ENCODE measurements around the gene ATP1B1. TPM values are rescaled to one million over a fixed set of nuclear protein-coding genes. Genes with fewer than 3 reads are reported as not detected.

The ATP1B1 gene
- total and polyA plus RNA-seq, 2 of the 8 experiments (the other 6 are each of a cell fraction or from before 2014, with no cell fraction given): 16.3 to 76.5 TPM

DNA sequence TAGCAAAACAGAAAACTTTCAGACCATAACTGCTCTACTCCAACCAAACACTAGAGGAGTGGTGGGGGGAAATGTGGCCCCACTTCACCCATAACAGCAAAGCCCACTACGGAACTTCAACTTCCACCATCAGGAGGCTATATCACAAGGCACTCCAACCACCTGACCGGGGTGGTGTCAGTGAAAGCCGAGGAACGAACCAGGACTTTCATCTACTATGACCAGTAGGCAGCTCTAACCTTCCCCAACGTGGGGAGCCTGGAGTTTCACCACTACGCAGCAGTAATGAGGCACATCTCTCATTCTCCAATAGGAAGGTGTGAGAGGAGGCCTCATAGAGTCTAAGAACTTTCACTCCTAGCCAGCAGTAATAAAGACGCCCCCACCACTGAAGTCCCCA lies 42.4 kb upstream of the ATP1B1 start:
- ChIA-PET POLR2A (ENCODE audit: partially characterized antibody) (no interaction called here), CTCF (ENCODE audit: partially characterized antibody) (interaction anchor here (1.4 kb wide), 1 partner anchor 8 kb away, joined by 5 read pairs; no protein-coding TSS in a partner anchor)
- no peak overlapping the region for H2BK12ac ChIP-seq (ENCODE audit: low read depth, low read length)
- no peak overlapping the region for H2AFZ ChIP-seq (ENCODE audit: low read length)
- no peak overlapping the region for H4K5ac ChIP-seq (ENCODE audit: insufficient read length, low read depth, low read length)
- no peaks in the 10 kb centered on the region for H3K79me2 ChIP-seq (ENCODE audit: control insufficient read depth in 1 of 2, insufficient read depth in 2 of 2, low read length in 2 of 2)
- no peak for FAIRE-seq
- no peak overlapping the region for H3K4me2 ChIP-seq (ENCODE audit: insufficient read depth in 1 of 2, low read depth in 2 of 2, low read length in 2 of 2)
- no peak overlapping the region for H4K91ac ChIP-seq (replicated peaks; ENCODE audit: insufficient read length, low read length)
- H3K27ac ChIP-seq (ENCODE audit: low read depth, low read length): no peak overlapping the region
- no peak overlapping the region for H2BK20ac ChIP-seq (ENCODE audit: low read length)
- no peak overlapping the region for H4K8ac ChIP-seq (ENCODE audit: extremely low read depth, insufficient read depth, low read length)
- no peaks in the 10 kb centered on the region for H3K79me1 ChIP-seq (ENCODE audit: low read depth, low read length)
- H3K23me2 ChIP-seq (ENCODE audit: low read depth, low read length): no peaks in the 10 kb centered on the region
- H3K9me3 ChIP-seq (ENCODE audit: insufficient read depth in 2 of 2, low read depth in 1 of 2, low read length in 1 of 2): peaks cover 0 to 7% of the 10 kb centered on the region in 2 experiments; a peak in 2 of 4 replicates
- H3K36me3 ChIP-seq (ENCODE audit: control insufficient read depth in 2 of 4, insufficient read depth in 4 of 4, low read length in 3 of 4): no peaks in the 10 kb centered on the region
- no peak for DNase-seq (ENCODE audit: low read depth in 1 of 2, low spot score in 2 of 2)
- no peak overlapping the region for H3K14ac ChIP-seq (ENCODE audit: insufficient read length)
- no peak overlapping the region for H3K4ac ChIP-seq (replicated peaks; ENCODE audit: insufficient read length, low read depth, low read length)
- no peak overlapping the region for H3K23ac ChIP-seq (ENCODE audit: insufficient read length)
- no peak overlapping the region for H3K18ac ChIP-seq (ENCODE audit: extremely low read depth, low read length)
- no peak overlapping the region for H3K4me3 ChIP-seq (ENCODE audit: extremely low read depth in 1 of 4, insufficient read depth in 2 of 4, low read depth in 3 of 4, low read length in 4 of 4)
- H2BK5ac ChIP-seq (ENCODE audit: low read depth, low read length): no peak overlapping the region
- no peaks in the 10 kb centered on the region for H3K27me3 ChIP-seq (replicated peaks in 1 of 4; ENCODE audit: control insufficient read depth in 3 of 4, extremely low read depth in 1 of 4, insufficient read depth in 3 of 4, low read length in 3 of 4)
- H3K56ac ChIP-seq (replicated peaks; ENCODE audit: insufficient read length, low read depth, low read length): no peak overlapping the region
- no peak overlapping the region for H2BK15ac ChIP-seq (ENCODE audit: low read length)
- H3K4me1 ChIP-seq (replicated peaks in 1 of 4; ENCODE audit: control insufficient read depth in 3 of 4, insufficient read depth in 4 of 4, low read length in 3 of 4): no peaks in the 10 kb centered on the region
- no peak overlapping the region for H3K9ac ChIP-seq (replicated peaks in 1 of 4; ENCODE audit: extremely low read depth in 1 of 4, low read depth in 3 of 4, low read length in 3 of 4)
- WGBS, 2 experiments (ENCODE audit: extremely low coverage in 1 of 2, insufficient coverage in 1 of 2, insufficient read length in 1 of 2, insufficient replicate concordance in 2 of 2, low coverage in 1 of 2, low lambda C conversion rate in 2 of 2, missing lambda C conversion rate in 1 of 2): 82% methylated on average over 7 of the region's 7 CpGs; no CpG with 5 or more reads in 1 of the 2 experiments
- H2AK5ac ChIP-seq (ENCODE audit: low read depth, low read length): no peak overlapping the region
- H4K20me1 ChIP-seq (replicated peaks in 1 of 2; ENCODE audit: control insufficient read depth in 1 of 2, insufficient read depth in 2 of 2, low read length in 2 of 2): no peaks in the 10 kb centered on the region
- H2BK120ac ChIP-seq (replicated peaks; ENCODE audit: low read depth, low read length): no peak overlapping the region
- no peak for TF ChIP-seq ATF2 (IDR thresholded peaks at IDR 0.05; ENCODE audit: low read length)
- TF ChIP-seq CBX8 (IDR thresholded peaks at IDR 0.05; ENCODE audit: borderline replicate concordance, low read depth, low read length): no peak
- TF ChIP-seq, protein P1, sequence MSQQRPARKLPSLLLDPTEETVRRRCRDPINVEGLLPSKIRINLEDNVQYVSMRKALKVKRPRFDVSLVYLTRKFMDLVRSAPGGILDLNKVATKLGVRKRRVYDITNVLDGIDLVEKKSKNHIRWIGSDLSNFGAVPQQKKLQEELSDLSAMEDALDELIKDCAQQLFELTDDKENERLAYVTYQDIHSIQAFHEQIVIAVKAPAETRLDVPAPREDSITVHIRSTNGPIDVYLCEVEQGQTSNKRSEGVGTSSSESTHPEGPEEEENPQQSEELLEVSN (IDR thresholded peaks at IDR 0.05): no peak
- no peak for TF ChIP-seq NRF1 (IDR thresholded peaks at IDR 0.05; ENCODE audit: low read depth, low read length)
- TF ChIP-seq SAP30 (IDR thresholded peaks at IDR 0.05; ENCODE audit: insufficient read depth, insufficient replicate concordance, low read length): no peak
- no peak for TF ChIP-seq CREB1 (IDR thresholded peaks at IDR 0.05)
- no peak for TF ChIP-seq HDAC2 (IDR thresholded peaks at IDR 0.05; ENCODE audit: borderline replicate concordance in 1 of 2, low read depth in 2 of 2, low read length in 2 of 2)
- TF ChIP-seq ASH2L (IDR thresholded peaks at IDR 0.05; ENCODE audit: low read length): no peak
- TF ChIP-seq KDM1A (IDR thresholded peaks at IDR 0.05; ENCODE audit: borderline replicate concordance, low read length): no peak
- TF ChIP-seq SIX5 (IDR thresholded peaks at IDR 0.05; ENCODE audit: low read depth, low read length): no peak
- no peak for TF ChIP-seq JUN (IDR thresholded peaks at IDR 0.05; ENCODE audit: low read depth, low read length)
- TF ChIP-seq, protein P2, sequence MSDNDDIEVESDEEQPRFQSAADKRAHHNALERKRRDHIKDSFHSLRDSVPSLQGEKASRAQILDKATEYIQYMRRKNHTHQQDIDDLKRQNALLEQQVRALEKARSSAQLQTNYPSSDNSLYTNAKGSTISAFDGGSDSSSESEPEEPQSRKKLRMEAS (IDR thresholded peaks at IDR 0.05): no peak

All from H1 (cell line).